Ishikawa (cell line): ENCODE results near the gene MELTF.

Source experiments
- CEBPB ChIP-seq: IDR thresholded peaks from 2 replicates; pipeline ENCODE4 v1.6.1; 2012
- EGR1 ChIP-seq: IDR thresholded peaks from 2 replicates; pipeline ENCODE4 v1.6.1; 2012
- FOXM1 ChIP-seq: IDR thresholded peaks from 2 replicates; pipeline ENCODE4 v1.6.1; 2012; ENCODE audit warnings: low read depth, borderline replicate concordance
- MAX ChIP-seq: IDR thresholded peaks from 2 replicates; pipeline ENCODE4 v1.6.1; 2012
- NFIC ChIP-seq: IDR thresholded peaks from 2 replicates; pipeline ENCODE4 v1.6.1; 2012
- RAD21 ChIP-seq: IDR thresholded peaks from 2 replicates; pipeline ENCODE4 v1.6.1; 2012; ENCODE audit warnings: low read depth
- REST ChIP-seq: IDR thresholded peaks from 2 replicates; pipeline ENCODE4 v1.6.1; 2012; ENCODE audit warnings: low read depth, mild to moderate bottlenecking
- TAF1 ChIP-seq: IDR thresholded peaks from 2 replicates; pipeline ENCODE4 v1.6.1; 2012; ENCODE audit warnings: low read depth, mild to moderate bottlenecking
- TEAD4 ChIP-seq: IDR thresholded peaks from 2 replicates; pipeline ENCODE4 v1.6.1; 2012
- YY1 ChIP-seq: IDR thresholded peaks from 2 replicates; pipeline ENCODE4 v1.6.1; 2012; ENCODE audit warnings: low read depth
- ZBTB7A ChIP-seq: IDR thresholded peaks from 2 replicates; pipeline ENCODE4 v1.6.1; 2012; ENCODE audit warnings: low read depth
- TF ChIP-seq, protein P1 (sequence below): IDR thresholded peaks from 2 replicates; pipeline ENCODE4 v1.6.1; 2012

DNA sequence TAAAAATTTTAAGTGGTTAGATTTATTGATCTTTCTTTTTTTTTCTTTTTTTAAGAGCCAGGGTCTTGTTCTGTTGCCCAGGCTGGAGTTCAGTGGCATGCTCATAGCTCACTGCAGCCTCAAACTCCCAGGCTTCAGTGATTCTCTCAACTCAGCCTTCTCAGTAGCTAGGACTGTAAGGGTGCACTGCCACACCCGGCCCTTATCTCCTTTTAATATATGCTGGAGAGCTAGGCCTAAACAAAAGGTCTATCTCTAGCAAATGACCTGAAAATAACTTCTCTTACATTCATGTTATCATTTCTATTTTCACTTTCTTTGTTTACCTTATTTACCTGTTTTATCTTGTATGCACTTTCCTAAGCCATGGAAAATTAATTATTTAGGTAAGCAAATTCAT, 35.2 kb upstream of the MELTF start:
- TF ChIP-seq REST (no peak), MAX (no peak), RAD21 (no peak), YY1 (no peak), TAF1 (no peak), CEBPB (no peak), NFIC (no peak), EGR1 (no peak), FOXM1 (no peak), ZBTB7A (no peak), TEAD4 (no peak)
- TF ChIP-seq, protein P1, sequence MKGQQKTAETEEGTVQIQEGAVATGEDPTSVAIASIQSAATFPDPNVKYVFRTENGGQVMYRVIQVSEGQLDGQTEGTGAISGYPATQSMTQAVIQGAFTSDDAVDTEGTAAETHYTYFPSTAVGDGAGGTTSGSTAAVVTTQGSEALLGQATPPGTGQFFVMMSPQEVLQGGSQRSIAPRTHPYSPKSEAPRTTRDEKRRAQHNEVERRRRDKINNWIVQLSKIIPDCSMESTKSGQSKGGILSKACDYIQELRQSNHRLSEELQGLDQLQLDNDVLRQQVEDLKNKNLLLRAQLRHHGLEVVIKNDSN = no peak
